ENCODE measurements around the gene TMEM119.

TMEM119 gene

GRCh38 chr12:108597559-108598471, at the start of gene TMEM119:
Gene TMEM119, minus strand, starts transcription at chr12:108598084. Its CDS starts 5,701 bp downstream, at chr12:108592383.
- FAIRE-seq, result no peak

- FAIRE-seq, result peak; percentile 86
Observed at GRCh38 chr12:108646600-108647579, 49.0 kb upstream of the TMEM119 start.

GRCh38 chr12:108645686-108646599, 48.1 kb upstream of the TMEM119 start:
- FAIRE-seq, result no peak

- FAIRE-seq, result no peak
Observed at GRCh38 chr12:108644811-108645120, 46.9 kb upstream of the TMEM119 start.

GRCh38 chr12:108643941-108644810, 46.3 kb upstream of the TMEM119 start:
- FAIRE-seq, result no peak

GRCh38 chr12:108642899-108643654, 45.2 kb upstream of the TMEM119 start:
- no peak for FAIRE-seq

- no peak for FAIRE-seq
Observed at GRCh38 chr12:108642269-108642870, 44.5 kb upstream of the TMEM119 start.

GRCh38 chr12:108641446-108642268, 43.8 kb upstream of the TMEM119 start:
- no peak for FAIRE-seq

GRCh38 chr12:108640802-108641445, 43.0 kb upstream of the TMEM119 start:
- FAIRE-seq, result no peak

- no peak for FAIRE-seq
Observed at GRCh38 chr12:108638997-108639822, 41.3 kb upstream of the TMEM119 start.

GRCh38 chr12:108638141-108638827, 40.4 kb upstream of the TMEM119 start:
- no peak for FAIRE-seq

GRCh38 chr12:108637222-108637971, 39.5 kb upstream of the TMEM119 start:
- FAIRE-seq, result no peak

- FAIRE-seq, result no peak
Observed at GRCh38 chr12:108635997-108636808, 38.3 kb upstream of the TMEM119 start.

GRCh38 chr12:108635201-108635996, 37.5 kb upstream of the TMEM119 start:
- FAIRE-seq, result no peak

Measured in endometrium (tissue), 2 donors.